Activated T-helper 2 cell treated with anti-CD3 and anti-CD28 coated beads, Interferon-gamma antibody, Interleukin-2, Interleukin-4, amounts not matched to agents 10 μg/mL and 5 μg/mL and 100 μg/mL, durations not matched to agents 14 hours and 24 hours and 36 hours (primary cell): ENCODE measurements around the gene SYT13. TPM values are rescaled to one million over a fixed set of nuclear protein-coding genes. Genes with fewer than 3 reads are reported as not detected.

Source experiments
- DNase-seq: peaks from one replicate; pipeline ENCODE4 v3.0.0; 2021; ENCODE audit warnings: low spot score
- H3K27ac Mint-ChIP-seq: one replicate; pipeline ENCODE4 v1.8.0; 2021; ENCODE audit warnings: mixed read lengths
- H3K27me3 Mint-ChIP-seq: one replicate; pipeline ENCODE4 v1.8.0; 2021; ENCODE audit warnings: low read depth, mixed read lengths
- H3K36me3 Mint-ChIP-seq: one replicate; pipeline ENCODE4 v1.8.0; 2021; ENCODE audit warnings: low read depth, mixed read lengths
- H3K4me1 Mint-ChIP-seq: one replicate; pipeline ENCODE4 v1.8.0; 2021; ENCODE audit warnings: low read depth, mixed read lengths
- H3K4me3 Mint-ChIP-seq: one replicate; pipeline ENCODE4 v1.8.0; 2021; ENCODE audit warnings: low read depth, mild to moderate bottlenecking, moderate library complexity, mixed read lengths
- H3K9me3 Mint-ChIP-seq: one replicate; pipeline ENCODE4 v1.8.0; 2021; ENCODE audit warnings: mixed read lengths
- intact Hi-C: fragments of 100-400 bp; cut with micrococcal nuclease; formaldehyde crosslinking; loops from one replicate; pipeline ENCODE4 v1.15.1; 2023
- total RNA-seq: library from RNA; stranded (reverse); gene quantifications from 2 replicates; pipeline ENCODE4 v1.2.3, GENCODE V29; 2022

SYT13 gene
- total RNA-seq, 1 donor from 2014 or later, result not detected

DNA sequence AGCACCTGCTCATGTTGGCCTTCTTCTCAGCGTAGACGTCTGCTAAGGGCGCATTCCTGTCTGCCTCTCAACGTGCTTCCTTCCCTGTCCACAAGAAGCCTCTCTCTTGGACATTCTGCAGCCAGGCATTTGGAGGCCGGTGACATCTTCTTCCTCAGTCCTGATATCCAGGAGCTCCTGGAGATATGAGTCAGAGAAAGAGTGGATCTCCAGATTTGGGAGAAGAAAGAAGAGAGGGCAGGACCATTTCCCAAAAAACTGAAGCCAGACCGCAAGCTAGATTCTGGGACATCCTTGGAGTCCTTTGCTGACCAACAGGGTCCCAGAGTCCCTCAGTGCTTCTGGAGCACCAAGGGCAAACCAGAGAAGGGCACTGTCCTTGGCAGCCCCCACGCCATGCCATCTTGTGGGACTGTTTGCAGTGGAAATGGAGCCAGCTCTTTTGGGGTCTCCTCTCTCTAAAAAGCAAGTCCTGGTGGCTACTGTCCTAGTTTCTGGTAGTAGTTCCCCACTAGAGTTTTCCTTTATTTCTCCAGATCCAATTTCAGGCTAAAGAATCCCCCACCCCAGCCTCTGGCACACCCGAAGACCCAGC is 36.1 kb upstream of the SYT13 start:
- Mint-ChIP-seq H3K36me3 (no peaks in the 10 kb centered on the region), H3K4me3 (no peak overlapping the region), H3K4me1 (no peaks in the 10 kb centered on the region), H3K27ac (no peak overlapping the region), H3K9me3 (no peaks in the 10 kb centered on the region), H3K27me3 (peaks cover 5% of the 10 kb centered on the region)
- intact Hi-C loops, result no loop called here
- DNase-seq, result no peak

DNA sequence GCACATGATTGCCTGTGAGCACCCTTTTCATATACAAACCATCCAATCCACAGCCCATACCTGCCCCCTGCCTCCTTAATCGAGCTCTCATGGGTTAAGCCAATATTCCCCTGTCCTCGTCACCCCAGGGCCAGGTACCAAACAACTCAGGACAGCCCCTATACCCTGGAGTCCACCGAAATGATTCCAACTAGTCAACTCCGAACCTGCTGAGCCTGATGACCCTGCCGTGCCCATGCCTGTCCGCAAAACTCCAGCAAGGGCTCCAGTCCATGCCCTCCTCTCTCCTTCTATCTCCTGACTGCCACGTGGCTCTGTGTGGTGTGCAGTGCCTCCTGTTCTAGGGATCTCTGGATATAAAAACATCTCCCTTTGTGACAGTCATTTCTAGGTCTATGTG is 35.5 kb upstream of the SYT13 start:
- Mint-ChIP-seq H3K27ac (no peak overlapping the region), H3K36me3 (no peaks in the 10 kb centered on the region), H3K9me3 (no peaks in the 10 kb centered on the region), H3K27me3 (peaks cover 3% of the 10 kb centered on the region), H3K4me3 (no peak overlapping the region), H3K4me1 (no peaks in the 10 kb centered on the region)
- intact Hi-C loops, result no loop called here
- no peak for DNase-seq

DNA sequence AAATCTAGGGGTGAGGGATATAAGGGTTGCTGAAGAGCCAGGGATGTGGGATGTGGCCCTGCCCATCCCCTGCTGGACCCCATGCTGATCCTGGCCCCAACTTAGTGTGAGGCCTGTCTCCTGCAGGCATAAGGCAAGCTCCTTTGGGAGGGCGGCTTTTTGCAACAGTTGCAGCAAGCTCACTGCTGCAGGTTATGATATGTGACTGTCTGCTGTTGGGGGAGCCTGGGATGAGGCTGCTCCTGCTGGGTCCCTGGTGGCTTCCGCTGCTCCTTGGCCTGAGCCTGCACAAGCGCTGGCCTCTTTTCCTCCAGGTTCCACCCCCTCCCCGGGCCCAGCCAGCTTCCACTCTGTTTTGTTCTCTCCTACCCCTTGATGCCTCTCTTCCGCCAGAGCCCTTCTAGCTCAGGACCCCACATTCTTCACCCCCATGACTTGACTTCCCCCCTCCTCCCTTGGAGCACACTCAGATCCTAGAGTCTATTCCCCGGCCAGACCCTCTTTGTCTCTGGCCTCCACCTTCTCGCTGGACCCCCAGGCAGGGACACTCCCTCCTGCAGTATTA is 35.0 kb upstream of the SYT13 start:
- Mint-ChIP-seq H3K4me1 (no peaks in the 10 kb centered on the region), H3K9me3 (no peaks in the 10 kb centered on the region), H3K27me3 (peaks cover 3% of the 10 kb centered on the region), H3K27ac (no peak overlapping the region), H3K36me3 (no peaks in the 10 kb centered on the region), H3K4me3 (no peak overlapping the region)
- no peak for DNase-seq
- intact Hi-C loops, result no loop called here

DNA sequence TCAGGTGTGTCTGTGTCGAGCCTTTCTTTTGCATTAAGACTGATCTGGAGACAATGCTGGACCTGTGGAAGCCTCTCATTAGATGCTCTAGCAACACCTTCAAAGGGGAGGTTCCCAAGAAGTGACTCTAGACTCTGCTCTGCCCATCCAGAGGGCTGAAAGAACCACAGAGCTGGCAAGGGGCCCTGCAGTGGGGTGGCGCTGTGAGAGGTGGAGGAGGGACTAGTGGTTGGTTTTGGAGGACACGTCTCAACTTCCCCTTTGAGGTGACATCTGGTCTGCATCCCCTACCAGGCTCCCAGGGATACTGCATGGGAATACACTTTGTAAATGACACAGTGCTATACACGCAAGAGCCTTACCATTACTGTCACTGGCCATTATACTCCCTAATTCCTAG is 34.2 kb upstream of the SYT13 start:
- Mint-ChIP-seq H3K36me3 (no peaks in the 10 kb centered on the region), H3K27ac (no peak overlapping the region), H3K4me3 (no peak overlapping the region), H3K27me3 (peaks cover under 1% of the 10 kb centered on the region), H3K4me1 (no peaks in the 10 kb centered on the region), H3K9me3 (no peaks in the 10 kb centered on the region)
- intact Hi-C loops, result no loop called here
- no peak for DNase-seq

DNA sequence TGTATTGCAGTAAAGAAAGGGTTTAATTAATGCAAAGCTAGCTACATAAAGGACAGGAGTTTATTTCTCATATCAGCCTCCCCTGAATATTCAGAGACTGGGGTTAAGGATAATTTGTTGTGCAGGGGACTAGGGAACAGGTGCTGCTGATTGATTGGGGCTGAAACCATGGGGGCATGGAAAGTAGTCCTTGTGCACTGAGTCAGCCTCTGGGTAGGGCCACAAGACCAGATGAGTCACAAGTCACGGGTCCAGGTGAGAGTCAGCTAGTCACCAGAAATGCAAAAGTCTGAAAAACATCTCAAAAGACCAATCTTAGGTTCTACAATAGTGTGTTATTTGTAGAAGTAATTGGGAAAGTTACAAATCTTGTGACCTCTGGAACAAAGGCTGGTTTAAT is 32.9 kb upstream of the SYT13 start:
- intact Hi-C loops, result no loop called here
- no peak for DNase-seq
- no peak overlapping the region for H3K27ac Mint-ChIP-seq
- H3K9me3 Mint-ChIP-seq, result no peaks in the 10 kb centered on the region
- H3K4me1 Mint-ChIP-seq, result no peaks in the 10 kb centered on the region
- H3K27me3 Mint-ChIP-seq, result peaks cover 9% of the 10 kb centered on the region
- no peaks in the 10 kb centered on the region for H3K36me3 Mint-ChIP-seq
- H3K4me3 Mint-ChIP-seq, result no peak overlapping the region

DNA sequence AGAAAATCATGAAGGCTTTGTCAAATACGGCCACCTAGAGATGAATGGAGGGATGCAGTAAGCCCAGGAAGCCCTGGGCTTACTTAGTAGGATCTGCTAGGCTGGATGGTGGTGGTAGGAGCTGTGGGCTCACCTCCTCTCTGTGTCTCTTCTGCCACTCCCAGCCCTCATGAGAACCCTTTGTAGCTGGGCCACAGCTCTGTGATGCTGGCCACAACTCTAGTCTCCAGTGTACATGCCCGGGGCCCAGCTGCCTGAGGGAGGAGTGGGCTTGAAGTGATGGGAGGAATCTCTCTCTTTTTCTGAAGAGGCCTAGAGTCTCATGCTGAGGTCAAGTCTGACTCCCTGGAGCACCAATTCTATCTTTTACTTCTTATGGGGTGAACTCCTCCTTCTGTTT is 32.4 kb upstream of the SYT13 start:
- intact Hi-C loops, result no loop called here
- H3K27me3 Mint-ChIP-seq, result peaks cover 9% of the 10 kb centered on the region
- no peak overlapping the region for H3K27ac Mint-ChIP-seq
- no peak overlapping the region for H3K4me3 Mint-ChIP-seq
- H3K4me1 Mint-ChIP-seq, result no peaks in the 10 kb centered on the region
- no peaks in the 10 kb centered on the region for H3K9me3 Mint-ChIP-seq
- DNase-seq, result no peak
- H3K36me3 Mint-ChIP-seq, result no peaks in the 10 kb centered on the region

DNA sequence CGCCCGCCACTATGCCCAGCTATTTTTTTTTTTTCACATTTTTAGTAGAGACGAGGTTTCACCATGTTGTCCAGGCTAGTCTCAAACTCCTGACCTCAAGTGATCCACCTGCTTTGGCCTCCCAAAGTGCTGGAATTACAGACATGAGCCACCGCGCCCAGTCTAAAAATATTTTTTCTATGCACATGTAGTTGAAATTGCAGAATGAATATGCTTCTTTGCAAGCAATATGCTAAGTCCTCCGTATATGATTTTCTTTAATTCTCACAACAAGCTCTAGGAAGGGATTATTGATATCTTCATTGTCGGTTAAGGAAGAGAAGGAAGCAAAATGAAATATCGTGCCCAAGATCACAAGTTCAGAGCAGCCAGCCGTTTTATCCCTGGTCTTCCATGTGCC is 30.1 kb upstream of the SYT13 start:
- Mint-ChIP-seq H3K27ac (no peak overlapping the region), H3K27me3 (peaks cover 13% of the 10 kb centered on the region), H3K4me3 (no peak overlapping the region), H3K4me1 (no peaks in the 10 kb centered on the region), H3K36me3 (no peaks in the 10 kb centered on the region), H3K9me3 (no peaks in the 10 kb centered on the region)
- no peak for DNase-seq
- intact Hi-C loops, result no loop called here

DNA sequence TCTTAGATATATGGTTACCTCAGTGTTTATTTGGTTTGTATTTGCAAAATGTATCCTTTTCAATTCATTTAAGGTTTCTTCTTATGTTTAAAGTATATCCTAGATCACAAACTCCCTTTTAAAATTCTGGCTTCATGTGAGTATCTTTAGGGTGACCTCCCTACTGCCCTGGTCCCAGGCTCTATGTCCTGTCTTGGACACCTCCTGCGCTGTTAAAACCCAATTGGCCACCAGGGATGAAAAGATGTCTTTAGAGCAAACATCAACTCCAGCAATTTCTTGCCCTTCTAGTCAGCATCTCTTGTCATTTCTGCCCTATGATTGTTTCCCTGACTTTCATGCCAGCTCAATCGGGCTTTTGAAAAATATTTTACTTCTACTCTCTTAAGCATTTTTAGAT is 28.8 kb upstream of the SYT13 start:
- Mint-ChIP-seq H3K27ac (no peak overlapping the region), H3K36me3 (no peaks in the 10 kb centered on the region), H3K27me3 (peaks cover 15% of the 10 kb centered on the region), H3K9me3 (no peaks in the 10 kb centered on the region), H3K4me3 (no peak overlapping the region), H3K4me1 (no peaks in the 10 kb centered on the region)
- DNase-seq, result no peak
- intact Hi-C loops, result no loop called here

DNA sequence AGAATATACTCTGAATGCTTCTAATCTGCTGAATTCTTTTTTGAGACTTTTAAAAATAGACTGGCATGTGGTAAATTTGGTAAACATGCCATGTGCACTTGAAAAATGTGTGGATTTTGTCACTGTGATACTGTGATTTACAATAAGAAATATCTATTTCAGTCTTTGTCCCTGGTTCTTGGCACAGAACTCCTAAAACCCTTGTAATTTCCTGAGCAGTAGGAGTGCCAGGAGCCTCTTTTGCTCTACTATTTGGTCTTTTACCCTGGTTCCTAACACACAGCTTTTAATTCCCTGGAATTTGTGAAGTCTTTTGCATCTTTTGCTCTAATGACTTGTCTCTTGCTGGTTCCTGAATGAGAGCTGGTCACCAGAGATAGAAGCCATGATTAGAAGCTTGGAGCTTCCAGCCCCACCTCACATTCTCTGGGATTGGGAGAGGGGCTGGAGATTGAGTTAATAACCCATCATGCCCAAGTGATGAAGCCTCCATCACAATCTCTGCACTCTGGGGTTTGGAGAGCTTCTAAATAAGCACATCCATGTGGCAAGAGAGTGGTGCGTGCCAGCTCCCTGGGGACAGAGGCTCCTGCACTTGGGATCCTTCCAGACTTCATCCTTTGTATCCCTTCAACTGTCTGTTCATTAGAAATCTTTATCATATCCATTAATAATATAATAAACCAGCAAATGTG is 27.2 kb upstream of the SYT13 start:
- intact Hi-C loops, result no loop called here
- H3K4me3 Mint-ChIP-seq, result no peak overlapping the region
- H3K27ac Mint-ChIP-seq, result no peak overlapping the region
- no peak for DNase-seq
- no peaks in the 10 kb centered on the region for H3K4me1 Mint-ChIP-seq
- H3K36me3 Mint-ChIP-seq, result no peaks in the 10 kb centered on the region
- H3K9me3 Mint-ChIP-seq, result no peaks in the 10 kb centered on the region
- peaks cover 17% of the 10 kb centered on the region for H3K27me3 Mint-ChIP-seq

DNA sequence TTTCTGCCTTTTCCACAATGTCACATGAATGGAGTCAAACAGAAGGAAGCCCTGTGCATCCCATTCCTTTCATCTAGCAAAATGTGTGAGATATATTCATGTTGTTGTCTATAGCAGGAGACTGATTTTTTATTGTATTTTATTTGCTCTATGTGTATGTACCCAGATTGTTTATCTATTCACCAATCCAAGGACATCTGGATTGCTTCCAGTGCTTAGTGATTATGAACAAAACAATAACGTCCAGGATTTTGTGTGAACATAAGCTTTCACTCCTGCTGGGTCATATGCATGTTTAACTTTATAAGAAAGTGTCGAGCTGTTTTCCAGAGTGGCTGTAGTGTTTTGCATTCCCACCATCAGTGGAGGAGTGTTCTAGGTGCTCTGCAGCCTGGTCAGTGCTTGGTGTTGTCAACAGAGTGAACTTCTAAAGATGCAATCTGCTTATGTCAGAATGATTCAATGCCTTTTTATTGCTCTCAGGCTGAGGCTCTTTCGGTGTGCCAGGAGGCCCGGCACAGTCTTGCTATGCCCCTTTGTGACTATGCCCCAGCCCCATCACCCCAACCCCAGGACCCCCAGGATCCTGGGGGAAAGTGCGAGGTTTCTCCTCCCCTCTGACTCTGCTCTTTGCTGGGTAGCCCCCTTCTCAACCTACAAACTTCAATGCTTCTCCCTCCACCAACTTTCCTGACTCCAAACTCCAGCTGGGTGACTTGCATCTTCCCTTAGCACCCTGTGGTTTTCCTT is 19.9 kb upstream of the SYT13 start:
- H3K27ac Mint-ChIP-seq, result no peak overlapping the region
- H3K4me1 Mint-ChIP-seq, result no peaks in the 10 kb centered on the region
- no peaks in the 10 kb centered on the region for H3K36me3 Mint-ChIP-seq
- DNase-seq, result no peak
- H3K4me3 Mint-ChIP-seq, result no peak overlapping the region
- peaks cover 8% of the 10 kb centered on the region for H3K27me3 Mint-ChIP-seq
- no peaks in the 10 kb centered on the region for H3K9me3 Mint-ChIP-seq
- intact Hi-C loops, result no loop called here

DNA sequence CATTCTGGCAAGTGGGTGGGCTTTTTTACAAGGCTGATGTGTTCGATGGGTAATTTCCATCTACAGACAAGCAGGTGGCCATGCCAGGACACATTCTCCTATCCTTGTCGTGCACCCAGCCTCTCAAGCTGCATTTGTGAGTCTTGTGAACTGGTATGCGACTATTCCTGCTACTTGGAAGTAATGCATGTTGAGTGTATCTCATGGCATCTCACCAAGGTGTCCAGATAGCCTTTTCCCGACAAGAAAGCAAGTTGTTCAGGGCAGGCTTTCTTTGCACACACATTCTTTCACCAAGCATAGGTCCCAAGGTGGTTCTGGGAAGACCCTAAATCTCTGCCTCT is 18.8 kb upstream of the SYT13 start:
- intact Hi-C loops, result no loop called here
- Mint-ChIP-seq H3K36me3 (no peaks in the 10 kb centered on the region), H3K4me3 (no peak overlapping the region), H3K9me3 (no peaks in the 10 kb centered on the region), H3K27me3 (peaks cover 7% of the 10 kb centered on the region), H3K4me1 (no peaks in the 10 kb centered on the region), H3K27ac (no peak overlapping the region)
- DNase-seq, result no peak

DNA sequence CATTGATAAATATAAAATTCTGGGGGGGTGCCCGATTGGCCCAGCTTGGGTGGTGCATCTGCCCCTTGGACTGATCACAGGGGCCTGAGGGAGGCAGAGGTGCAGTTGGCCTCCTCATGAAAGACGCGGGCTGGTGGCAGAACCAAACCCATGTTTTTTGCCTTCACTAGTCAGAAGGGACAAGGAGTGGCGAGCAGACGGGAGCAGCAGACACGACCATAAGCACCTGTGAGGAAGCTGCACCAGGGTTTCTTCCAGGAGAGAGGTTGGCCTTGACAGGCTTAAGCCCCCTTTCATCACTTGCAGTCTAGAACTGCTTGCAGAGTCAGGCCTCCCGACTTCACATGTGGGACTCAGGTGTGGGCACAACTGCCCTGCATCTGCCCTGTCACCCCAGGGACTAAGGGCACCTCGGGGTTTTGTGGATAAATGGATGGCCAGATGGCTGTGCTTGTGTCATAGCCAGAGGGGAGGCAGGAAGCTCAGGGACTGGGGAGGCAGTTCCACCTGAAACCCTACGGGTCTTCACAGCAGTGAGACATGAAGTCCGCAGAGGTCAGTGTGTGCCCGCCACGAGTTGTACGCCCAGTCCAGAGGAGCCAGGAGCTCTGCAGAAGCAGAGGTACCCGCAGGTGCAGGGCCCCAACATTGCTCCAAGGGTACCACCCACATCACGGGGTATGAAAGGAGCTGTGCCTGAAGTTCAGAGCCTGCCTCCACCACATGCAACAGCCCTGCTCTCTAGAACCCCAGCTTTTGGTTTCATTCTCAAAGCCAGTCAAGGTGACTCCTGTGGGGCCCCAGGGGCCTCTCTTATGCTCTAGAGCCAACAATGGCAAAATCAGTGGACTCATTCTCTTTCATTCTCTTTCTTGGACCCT is 18.2 kb upstream of the SYT13 start:
- H3K4me3 Mint-ChIP-seq, result no peak overlapping the region
- intact Hi-C loops, result no loop called here
- H3K27ac Mint-ChIP-seq, result no peak overlapping the region
- H3K9me3 Mint-ChIP-seq, result no peaks in the 10 kb centered on the region
- H3K36me3 Mint-ChIP-seq, result no peaks in the 10 kb centered on the region
- H3K27me3 Mint-ChIP-seq, result peaks cover 7% of the 10 kb centered on the region
- no peaks in the 10 kb centered on the region for H3K4me1 Mint-ChIP-seq
- DNase-seq, result no peak
